GM12873 (cell line): ENCODE data around the gene STK38.

Experiments used
- CTCF ChIP-seq: IDR thresholded peaks from 2 replicates; pipeline ENCODE4 v1.5.1; 2012; ENCODE audit warnings: low read depth, mild to moderate bottlenecking, moderate library complexity, low read length, control low read depth; ENCODE audit not compliant: insufficient read depth; ENCODE audit errors: missing control alignments

The STK38 gene

DNA sequence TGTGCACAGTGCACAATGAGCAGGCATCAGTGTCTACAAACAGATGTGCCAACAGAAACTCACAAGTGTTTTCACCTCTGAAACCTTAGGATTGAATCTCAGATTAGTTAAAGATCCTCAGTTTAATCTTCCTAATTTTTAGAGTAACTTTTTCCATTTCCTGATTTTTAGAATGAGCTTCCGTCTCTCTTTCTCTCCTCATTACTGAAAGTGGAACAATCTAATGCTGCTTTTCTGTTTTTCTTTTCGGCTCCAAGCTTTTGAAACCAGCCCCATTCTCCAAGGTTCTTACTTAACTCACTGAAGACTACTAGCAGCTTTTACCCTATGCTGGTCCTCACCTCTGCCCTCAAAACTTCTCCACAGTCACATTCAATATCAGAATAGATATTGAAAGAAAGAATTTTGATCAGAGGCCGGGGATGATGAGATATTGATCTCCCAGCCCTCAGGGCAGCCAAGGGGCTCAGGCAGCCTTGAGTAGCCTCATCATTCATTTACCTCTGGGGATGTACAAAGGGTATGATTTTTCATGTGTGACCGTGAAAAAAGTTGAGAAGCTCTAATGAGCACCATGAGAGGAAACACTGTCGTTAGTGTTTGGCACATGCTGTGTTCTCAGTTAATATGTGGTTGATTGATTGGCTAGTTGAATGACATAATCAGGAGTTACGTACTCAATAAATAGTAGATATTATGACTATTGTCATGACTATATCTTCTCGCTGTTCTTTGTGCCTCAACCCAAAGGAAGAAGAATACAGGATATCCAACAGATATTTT, 11.9 kb upstream of the STK38 start:
- TF ChIP-seq CTCF, result no peak

DNA sequence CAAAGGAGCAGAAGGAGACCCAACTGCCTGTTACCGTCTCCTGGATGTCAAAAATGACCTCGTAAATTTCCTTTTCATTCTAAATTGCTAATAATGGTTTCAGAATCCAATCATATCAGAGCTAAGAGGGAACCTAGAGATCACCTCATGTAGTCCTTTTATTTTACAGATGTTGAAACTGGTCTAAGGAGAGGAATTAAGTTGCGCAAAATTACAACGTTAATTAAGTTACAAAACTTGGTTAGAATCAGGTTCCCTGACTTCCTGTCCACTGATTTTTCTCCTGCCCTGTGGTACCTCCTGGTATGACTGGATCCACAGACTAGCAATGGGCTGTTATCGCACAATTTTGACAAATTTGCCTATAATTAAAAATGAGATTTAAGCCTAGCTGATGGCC, 9.0 kb upstream of the STK38 start:
- TF ChIP-seq CTCF, result no peak

- no peak for TF ChIP-seq CTCF
Observed at GRCh38 chr6:36555750-36556252, 8.5 kb upstream of the STK38 start.

- no peak for TF ChIP-seq CTCF
Observed at GRCh38 chr6:36550473-36551000, 3.3 kb upstream of the STK38 start.

DNA sequence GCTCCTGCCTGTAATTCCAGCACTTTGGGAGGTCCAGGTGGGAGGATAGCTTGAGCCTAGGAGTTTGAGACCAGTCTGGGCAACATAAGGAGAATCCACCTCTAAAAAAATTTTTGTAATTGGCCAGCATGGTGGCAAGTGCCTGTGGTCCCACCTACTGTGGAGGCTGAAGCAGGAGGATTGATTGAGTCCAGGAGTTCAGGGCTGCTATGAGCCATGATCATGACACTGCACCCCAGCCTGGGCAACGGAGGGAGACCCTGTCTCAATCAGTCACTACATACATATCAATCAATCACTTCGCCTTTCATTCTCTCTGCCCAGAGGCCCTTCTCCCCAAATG, 1.1 kb upstream of the STK38 start:
- TF ChIP-seq CTCF, result no peak

- TF ChIP-seq CTCF, result no peak
Observed at GRCh38 chr6:36547646-36548400, 544 bp upstream of the STK38 start.

DNA sequence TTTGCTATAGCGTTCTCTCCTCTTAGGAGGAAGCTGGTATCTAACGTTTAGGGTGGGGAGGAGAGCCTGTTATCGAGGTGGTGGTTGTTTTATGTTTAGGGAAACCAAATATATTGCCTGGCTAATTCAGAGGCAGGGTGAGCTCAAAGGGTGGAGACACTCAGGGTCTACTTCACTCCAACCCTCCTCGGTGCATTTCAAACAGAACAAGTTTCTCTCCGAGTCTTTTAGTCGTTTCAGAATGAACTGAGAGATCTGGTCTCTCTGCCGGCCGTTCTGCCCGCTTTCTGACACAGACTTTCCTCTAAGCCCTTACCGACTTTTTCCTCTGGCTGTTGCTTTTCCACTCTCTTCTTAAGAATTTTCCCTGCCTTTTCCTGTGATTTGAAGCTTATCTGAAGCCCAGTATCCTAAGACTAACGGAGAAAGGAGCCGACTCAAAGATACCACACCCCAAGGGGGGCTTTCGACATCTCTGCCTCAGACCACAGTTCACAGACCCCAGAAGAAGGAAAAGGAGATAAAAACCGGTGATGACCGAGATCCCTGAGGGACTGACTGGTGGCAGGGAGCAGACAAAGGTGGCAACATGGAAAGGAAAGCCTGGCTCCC, 865 bp downstream of the STK38 start:
- no peak for TF ChIP-seq CTCF
